SJSA1 (cell line): ENCODE data around the gene TNFRSF1A. TPM values are rescaled to one million over a fixed set of nuclear protein-coding genes. Genes with fewer than 3 reads are reported as not detected.

Source experiments
- total RNA-seq: library from RNA; depleted of rRNA; stranded (reverse); fragments of >200 nt; shearing (Covaris generic); gene quantifications from 2 replicates; pipeline ENCODE4 v1.2.3, GENCODE V29; 2014; rRNA removed

The TNFRSF1A gene
- total RNA-seq, 1 experiment from 2014 or later = 132 TPM

Other genes starting within 250 kb of the TNFRSF1A start
- 0.09 and 0.50 TPM in 2 replicates for gene VWF, start 217.4 kb downstream of the TNFRSF1A start, total RNA-seq
- 279 and 304 TPM in 2 replicates for gene CD9, start 141.7 kb downstream of the TNFRSF1A start, total RNA-seq
- gene PLEKHG6, start 31.4 kb downstream of the TNFRSF1A start, total RNA-seq = 0.08 TPM in 1 of 2 replicates, not detected in the other
- 0.18 and 4.7 TPM in 2 replicates for gene SCNN1A, start 33.5 kb upstream of the TNFRSF1A start, total RNA-seq
- 102 and 106 TPM in 2 replicates for gene LTBR, start 42.1 kb upstream of the TNFRSF1A start, total RNA-seq
- gene CD27, start 102.9 kb upstream of the TNFRSF1A start, total RNA-seq = not detected in 2 replicates
- gene TAPBPL, start 110.0 kb upstream of the TNFRSF1A start, total RNA-seq = 1.1 and 5.4 TPM in 2 replicates
- gene VAMP1, start 128.6 kb upstream of the TNFRSF1A start, total RNA-seq = 2.4 and 6.4 TPM in 2 replicates
- 213 and 264 TPM in 2 replicates for gene MRPL51, start 151.2 kb upstream of the TNFRSF1A start, total RNA-seq
- gene NCAPD2, start 152.0 kb upstream of the TNFRSF1A start, total RNA-seq = 84.0 and 131 TPM in 2 replicates
- 5,440 and 7,155 TPM in 2 replicates for gene GAPDH, start 192.4 kb upstream of the TNFRSF1A start, total RNA-seq
- gene IFFO1, start 214.0 kb upstream of the TNFRSF1A start, total RNA-seq = 12.1 and 14.9 TPM in 2 replicates
- gene NOP2, start 226.2 kb upstream of the TNFRSF1A start, total RNA-seq = 48.3 and 76.6 TPM in 2 replicates